Gastrocnemius medialis (tissue), 4 donors: ENCODE results near the gene VTN. TPM values are rescaled to one million over a fixed set of nuclear protein-coding genes. Genes with fewer than 3 reads are reported as not detected.

Experiments used
- ATAC-seq, 2 donors: fragments of 150-250 bp; one replicate each; pipeline ENCODE4 v1.9.1; 2016
- DNase-seq, 2 donors: peaks; one replicate each; pipeline ENCODE4 v3.0.0-alpha.2; 2019
- H3K27ac ChIP-seq, 4 donors: fragments of 200-600 bp; sonication (generic); 1 replicate in 1 of 4; 2 replicates in 3 of 4; pipeline ENCODE4 v1.5.1; 2016 to 2018; ENCODE audit warnings: mild to moderate bottlenecking in 2 of 4, moderate library complexity in 1 of 4
- H3K27me3 ChIP-seq, 3 donors: fragments of 200-600 bp; sonication (generic) in 2 of 3; 1 replicate in 1 of 3; 2 replicates in 2 of 3; pipeline versions ENCODE4 v1.5.1 to v1.6.0; 2016 to 2019; ENCODE audit warnings: mild to moderate bottlenecking in 1 of 3, moderate library complexity in 1 of 3
- H3K36me3 ChIP-seq, 2 donors: fragments of 200-600 bp; sonication (generic) in 1 of 2; one replicate each; pipeline ENCODE4 v1.5.1; 2017 to 2018
- H3K4me1 ChIP-seq, 2 donors: fragments of 200-600 bp; sonication (generic) in 1 of 2; one replicate each; pipeline ENCODE4 v1.5.1; 2016 to 2017; ENCODE audit warnings: mild to moderate bottlenecking in 2 of 2
- H3K4me3 ChIP-seq, 4 donors: fragments of 200-600 bp; sonication (generic) in 3 of 4; 1 replicate in 1 of 4; 2 replicates in 3 of 4; pipeline ENCODE4 v1.5.1; 2016 to 2019; ENCODE audit warnings: mild to moderate bottlenecking in 2 of 4
- H3K9me3 ChIP-seq, 3 donors: fragments of 200-600 bp; sonication (generic) in 2 of 3; 1 replicate in 1 of 3; 2 replicates in 2 of 3; pipeline ENCODE4 v1.5.1; 2016 to 2019
- POLR2A ChIP-seq, 2 donors: fragments of 450-650 bp; IDR thresholded peaks; one replicate each; pipeline ENCODE4 v1.6.1; 2017; ENCODE audit warnings: antibody characterized with exemption in 2 of 2, mild to moderate bottlenecking in 2 of 2, moderate library complexity in 2 of 2
- in situ Hi-C, 4 donors: fragments of 200-750 bp; cut with MboI; loops; one replicate each; pipeline versions ENCODE4 v1.15.0 to v1.8.0; 2017; ENCODE audit warnings: low sequenced_read_pairs in 4 of 4
- intact Hi-C: fragments of 100-400 bp; cut with DNase I; formaldehyde crosslinking; loops from one replicate; pipeline ENCODE4 v1.15.1; 2023; ENCODE audit warnings: low total_unique reads
- total RNA-seq, 4 donors: library from RNA; depleted of rRNA; stranded (reverse); fragments of >200 nt; gene quantifications; one replicate each; pipeline versions ENCODE4 v1.1.0 to v1.2.3, GENCODE V29; 2016
- TF ChIP-seq, protein P1 (sequence below), 5 experiments: fragments of 450-650 bp in 3 of 5; fragments of 200-600 bp in 2 of 5; sonication (generic) in 2 of 5; IDR thresholded peaks in 4 of 5; conservative IDR thresholded peaks in 1 of 5; 1 replicate in 4 of 5; 2 replicates in 1 of 5; pipeline ENCODE4 v1.5.1; 2016 to 2019; ENCODE audit warnings: antibody characterized with exemption in 5 of 5, mild to moderate bottlenecking in 3 of 5, moderate library complexity in 3 of 5

The VTN gene
- total RNA-seq, 4 donors from 2014 or later = 3.8 to 11.5 TPM; not detected in 2

DNA sequence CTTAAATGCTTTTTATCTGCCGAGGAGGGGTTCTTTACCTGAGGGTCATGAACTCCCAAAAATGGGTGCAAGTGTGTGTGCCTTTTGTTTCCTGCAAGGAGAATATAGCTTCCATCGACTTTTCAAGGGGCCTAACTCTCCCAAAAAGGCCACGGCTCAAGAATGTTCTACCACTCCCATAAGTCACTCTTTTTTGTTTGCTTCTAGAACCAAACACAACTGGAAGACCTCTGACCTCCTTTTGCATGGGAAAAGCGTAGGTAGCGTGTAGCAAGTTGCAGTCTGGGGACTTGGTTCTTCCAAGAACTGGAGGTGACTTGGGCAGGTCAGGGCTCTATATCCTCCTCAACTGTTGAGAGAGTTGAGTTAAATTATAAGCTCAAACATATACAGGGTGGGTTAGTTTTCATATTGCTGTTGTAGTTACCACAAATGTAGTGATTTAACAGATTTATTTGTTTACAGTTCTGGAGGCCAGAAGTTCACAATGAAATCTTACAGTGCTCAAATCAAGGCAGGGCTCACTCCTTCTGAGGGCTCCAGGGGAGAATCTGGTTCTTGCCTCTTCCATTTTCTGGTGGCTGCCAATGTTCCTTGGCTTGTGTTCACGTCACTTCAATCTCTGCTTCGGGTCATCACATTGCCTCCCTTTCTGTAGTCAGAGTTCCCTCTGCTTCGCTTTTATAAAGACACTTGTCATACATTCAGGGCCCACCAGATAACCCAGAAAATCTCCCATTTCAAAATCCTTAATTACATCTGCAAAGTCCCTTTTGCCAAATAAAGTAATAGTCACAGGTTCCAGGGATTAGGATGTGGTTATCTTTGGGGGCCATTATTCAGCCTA lies 49.7 kb downstream of the VTN start:
- Histone ChIP-seq H3K4me3 (peak overlapping the region in 1 of 4 donors; percentile 70), H3K27me3 (no peaks in the 10 kb centered on the region), H3K9me3 (no peaks in the 10 kb centered on the region), H3K4me1 (peaks cover 16 to 19% of the 10 kb centered on the region in 2 donors), H3K36me3 (no peaks in the 10 kb centered on the region), H3K27ac (peak overlapping the region in 1 of 4 donors; percentile 91)
- DNase-seq (no peak), ATAC-seq (no peak)
- in situ Hi-C loops (no loop called here), intact Hi-C loops (no loop called here)
- TF ChIP-seq, protein P1, sequence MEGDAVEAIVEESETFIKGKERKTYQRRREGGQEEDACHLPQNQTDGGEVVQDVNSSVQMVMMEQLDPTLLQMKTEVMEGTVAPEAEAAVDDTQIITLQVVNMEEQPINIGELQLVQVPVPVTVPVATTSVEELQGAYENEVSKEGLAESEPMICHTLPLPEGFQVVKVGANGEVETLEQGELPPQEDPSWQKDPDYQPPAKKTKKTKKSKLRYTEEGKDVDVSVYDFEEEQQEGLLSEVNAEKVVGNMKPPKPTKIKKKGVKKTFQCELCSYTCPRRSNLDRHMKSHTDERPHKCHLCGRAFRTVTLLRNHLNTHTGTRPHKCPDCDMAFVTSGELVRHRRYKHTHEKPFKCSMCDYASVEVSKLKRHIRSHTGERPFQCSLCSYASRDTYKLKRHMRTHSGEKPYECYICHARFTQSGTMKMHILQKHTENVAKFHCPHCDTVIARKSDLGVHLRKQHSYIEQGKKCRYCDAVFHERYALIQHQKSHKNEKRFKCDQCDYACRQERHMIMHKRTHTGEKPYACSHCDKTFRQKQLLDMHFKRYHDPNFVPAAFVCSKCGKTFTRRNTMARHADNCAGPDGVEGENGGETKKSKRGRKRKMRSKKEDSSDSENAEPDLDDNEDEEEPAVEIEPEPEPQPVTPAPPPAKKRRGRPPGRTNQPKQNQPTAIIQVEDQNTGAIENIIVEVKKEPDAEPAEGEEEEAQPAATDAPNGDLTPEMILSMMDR (IDR thresholded peaks at IDR 0.05 in 4 of 5, conservative IDR thresholded peaks at IDR 0.05 in 1 of 5) = no peak
- no peak for TF ChIP-seq POLR2A (IDR thresholded peaks at IDR 0.05)

DNA sequence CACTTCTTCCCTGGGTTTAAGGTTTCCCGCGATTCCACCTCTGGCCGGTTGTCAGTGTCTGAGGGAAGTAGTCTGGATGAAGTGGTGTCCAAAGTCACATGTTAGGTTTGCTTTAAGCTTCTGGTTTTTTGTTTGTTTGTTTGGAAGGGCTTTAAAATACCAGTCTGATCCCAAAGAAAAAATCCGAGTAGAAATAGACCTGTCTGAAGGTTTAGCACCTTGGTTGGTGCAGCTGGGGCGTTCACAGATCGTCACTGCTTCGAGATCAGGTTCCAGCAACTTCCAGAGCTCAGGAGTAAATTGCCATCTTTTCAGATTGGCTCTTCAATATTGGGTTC lies 50.5 kb downstream of the VTN start:
- no peak for ATAC-seq
- no peaks in the 10 kb centered on the region for H3K9me3 ChIP-seq
- peaks cover 16 to 19% of the 10 kb centered on the region in 2 donors for H3K4me1 ChIP-seq
- H3K27me3 ChIP-seq = no peaks in the 10 kb centered on the region
- H3K36me3 ChIP-seq = no peaks in the 10 kb centered on the region
- peak overlapping the region; percentile 64 to 88 (median 71) for H3K4me3 ChIP-seq
- intact Hi-C loops = loop anchor here (1.0 kb wide), 2 partner anchors 16 to 38 kb away; partner anchors contain the start of genes IFT20, POLDIP2 and TNFAIP1
- in situ Hi-C loops = no loop called here
- no peak for DNase-seq
- peak overlapping the region; percentile 79 to 91 (median 85) for H3K27ac ChIP-seq
- TF ChIP-seq, protein P1 (IDR thresholded peaks at IDR 0.05 in 4 of 5, conservative IDR thresholded peaks at IDR 0.05 in 1 of 5) = no peak
- no peak for TF ChIP-seq POLR2A (IDR thresholded peaks at IDR 0.05)

DNA sequence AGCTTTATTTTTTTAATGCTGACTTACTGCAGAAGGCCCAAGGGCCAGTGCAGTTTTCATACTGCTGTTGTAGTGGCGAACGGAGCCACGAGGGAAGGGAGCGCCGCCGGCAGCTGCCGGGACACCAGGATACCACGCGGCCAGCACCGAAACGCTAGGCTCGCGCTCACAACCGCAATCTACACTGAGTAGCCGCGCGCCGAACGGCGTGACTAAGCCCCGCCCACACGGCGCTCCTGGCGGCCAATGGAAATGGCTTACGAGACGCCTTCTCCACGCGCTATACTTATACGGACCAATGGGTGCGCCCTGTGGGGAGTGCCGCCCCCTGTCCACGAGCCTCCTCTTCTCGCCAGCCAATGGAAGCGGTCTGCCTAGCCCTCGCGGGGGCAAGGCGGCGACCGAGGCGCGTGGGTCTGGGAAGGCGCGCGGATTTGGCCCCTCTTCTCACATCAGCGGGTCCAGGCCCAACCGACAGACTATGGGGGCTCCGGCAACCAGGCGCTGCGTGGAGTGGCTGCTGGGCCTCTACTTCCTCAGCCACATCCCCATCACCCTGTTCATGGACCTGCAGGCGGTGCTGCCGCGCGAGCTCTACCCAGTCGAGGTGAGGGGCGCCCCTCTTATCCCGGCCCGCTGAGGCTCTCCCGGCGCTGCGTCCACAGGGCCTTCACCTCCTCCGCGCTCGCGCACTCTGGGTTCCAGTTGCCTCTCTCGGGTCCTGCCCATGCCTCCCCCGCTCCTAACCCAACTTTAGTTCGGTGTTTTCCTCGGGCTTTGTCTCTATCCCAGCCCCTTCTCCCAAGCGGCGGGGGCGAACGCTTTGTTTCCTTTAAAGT lies 51.1 kb downstream of the VTN start, which contains the start of gene TMEM97:
Gene TMEM97 (plus strand): TSS at position 442 of the 839 bp plus-strand sequence. CDS start 40 bp downstream, at position 482.
- TF ChIP-seq POLR2A (IDR thresholded peaks at IDR 0.05) = peak; percentile 58 to 59
- TF ChIP-seq, protein P1 (IDR thresholded peaks at IDR 0.05 in 4 of 5, conservative IDR thresholded peaks at IDR 0.05 in 1 of 5) = peak in 4 of 5 experiments; percentile 8 to 24 (median 16)
- Histone ChIP-seq H3K4me1 (peaks cover 16 to 19% of the 10 kb centered on the region in 2 donors), H3K9me3 (no peaks in the 10 kb centered on the region), H3K27ac (peak within 1 kb of the TSS; percentile 79 to 91 (median 85)), H3K27me3 (no peaks in the 10 kb centered on the region), H3K36me3 (no peaks in the 10 kb centered on the region), H3K4me3 (peak within 1 kb of the TSS; percentile 64 to 88 (median 71))
- intact Hi-C loops = loop anchor here (1.0 kb wide), 2 partner anchors 16 to 38 kb away; partner anchors contain the start of genes IFT20, POLDIP2 and TNFAIP1
- in situ Hi-C loops = no loop called here
- DNase-seq (peak; percentile 97), ATAC-seq (peak; percentile 97 to 99)

DNA sequence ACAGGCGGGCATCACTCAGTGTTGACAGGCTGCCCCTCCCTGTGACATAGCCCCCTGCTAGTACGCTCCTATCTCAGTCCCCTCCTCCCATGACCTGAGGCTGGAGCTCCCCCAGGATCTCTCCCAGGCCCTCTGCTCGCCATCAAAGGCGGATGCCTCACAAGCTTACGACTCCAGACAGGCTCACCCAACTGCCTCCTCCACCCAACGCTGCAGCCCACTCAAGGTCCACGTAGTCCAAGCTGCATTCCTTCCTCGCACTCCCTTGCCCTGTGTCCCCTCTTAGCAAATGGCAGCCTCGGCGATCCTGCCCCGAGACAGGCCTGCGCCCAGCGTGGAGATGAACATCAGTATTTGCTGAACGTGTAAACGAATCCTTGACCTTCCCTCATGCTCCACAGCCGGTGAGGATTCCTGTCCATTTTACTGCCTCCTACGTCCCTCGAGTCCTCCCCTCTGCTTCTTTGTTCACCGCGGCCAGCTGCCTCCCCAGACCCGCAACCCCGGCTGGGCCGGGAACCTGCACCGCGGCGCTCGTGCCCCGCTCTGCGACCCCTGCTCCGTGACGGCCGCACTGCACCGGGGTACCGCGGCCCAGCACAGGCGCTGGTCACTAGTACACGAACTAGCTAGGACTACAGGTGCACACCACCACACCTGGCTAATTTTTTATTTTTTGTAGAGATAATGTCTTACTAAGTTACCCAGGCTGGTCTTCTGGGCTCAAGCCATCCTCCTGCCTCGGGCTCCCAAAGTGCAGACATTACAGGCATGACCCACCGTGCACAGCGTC lies 51.9 kb downstream of the VTN start:
- intact Hi-C loops = no loop called here
- peak in 1 of 2 donors; percentile 2 for ATAC-seq
- H3K27me3 ChIP-seq = no peaks in the 10 kb centered on the region
- H3K36me3 ChIP-seq = no peaks in the 10 kb centered on the region
- peak overlapping the region; percentile 79 to 91 (median 85) for H3K27ac ChIP-seq
- TF ChIP-seq POLR2A (IDR thresholded peaks at IDR 0.05) = no peak
- TF ChIP-seq, protein P1 (IDR thresholded peaks at IDR 0.05 in 4 of 5, conservative IDR thresholded peaks at IDR 0.05 in 1 of 5) = no peak
- H3K4me1 ChIP-seq = peaks cover 16 to 19% of the 10 kb centered on the region in 2 donors
- peak overlapping the region; percentile 63 to 88 (median 71) for H3K4me3 ChIP-seq
- H3K9me3 ChIP-seq = no peaks in the 10 kb centered on the region
- in situ Hi-C loops = no loop called here
- DNase-seq = no peak
